NCI-H69 (cell line): ENCODE measurements around the gene UCK2.

Experiments used
- DNase-seq: peaks from one replicate; lab custom pipeline; 2025; lab: John Stamatoyannopoulos, UW

UCK2 gene

GRCh38 chr1:165900576-165901380, 73.4 kb downstream of the UCK2 start:
- peak; percentile 88 for DNase-seq

- DNase-seq, result no peak
Observed at GRCh38 chr1:165902565-165902964, 75.2 kb downstream of the UCK2 start.

GRCh38 chr1:165903672-165904071, 76.3 kb downstream of the UCK2 start:
- peak; percentile 69 for DNase-seq

GRCh38 chr1:165904948-165905347, 77.5 kb downstream of the UCK2 start:
- DNase-seq, result no peak

GRCh38 chr1:165905853-165906252, 78.4 kb downstream of the UCK2 start:
- no peak for DNase-seq

GRCh38 chr1:165907256-165907857, 79.9 kb downstream of the UCK2 start:
- DNase-seq, result no peak

- DNase-seq, result no peak
Observed at GRCh38 chr1:165910764-165911421, 83.5 kb downstream of the UCK2 start.

- DNase-seq, result no peak
Observed at GRCh38 chr1:165911609-165912281, 84.3 kb downstream of the UCK2 start.

- no peak for DNase-seq
Observed at GRCh38 chr1:165912638-165913037, 85.2 kb downstream of the UCK2 start.

- peak; percentile 71 for DNase-seq
Observed at GRCh38 chr1:165914136-165914798, 86.9 kb downstream of the UCK2 start.

- DNase-seq, result no peak
Observed at GRCh38 chr1:165915480-165915879, 88.1 kb downstream of the UCK2 start.

- no peak for DNase-seq
Observed at GRCh38 chr1:165915932-165916348, 88.5 kb downstream of the UCK2 start.

- no peak for DNase-seq
Observed at GRCh38 chr1:165917166-165917565, 89.8 kb downstream of the UCK2 start.

GRCh38 chr1:165924117-165924516, 96.7 kb downstream of the UCK2 start:
- no peak for DNase-seq

GRCh38 chr1:165925498-165926079, 98.2 kb downstream of the UCK2 start:
- no peak for DNase-seq

- DNase-seq, result no peak
Observed at GRCh38 chr1:165927169-165927568, 99.8 kb downstream of the UCK2 start.

- peak; percentile 68 for DNase-seq
Observed at GRCh38 chr1:165928075-165928731, 100.8 kb downstream of the UCK2 start.

GRCh38 chr1:165930961-165931360, 103.5 kb downstream of the UCK2 start:
- DNase-seq, result no peak

- peak; percentile 77 for DNase-seq
Observed at GRCh38 chr1:165933446-165934170, 106.2 kb downstream of the UCK2 start.

- no peak for DNase-seq
Observed at GRCh38 chr1:165936542-165936941, 109.1 kb downstream of the UCK2 start.
